K562 (cell line): ENCODE results near the gene SEC16A.

Experiments used
- BDP1 ChIP-seq: IDR thresholded peaks from 3 replicates; pipeline ENCODE4 v1.6.1; 2011; ENCODE audit not compliant: insufficient read length, insufficient read depth
- CHD4 ChIP-seq: fragments of 200-600 bp; sonication (generic); IDR thresholded peaks from 3 replicates; pipeline ENCODE4 v1.6.1; 2012; ENCODE audit warnings: low read depth, mild to moderate bottlenecking, mixed read lengths, low read length, inconsistent platforms; ENCODE audit not compliant: insufficient read depth, insufficient replicate concordance, poor library complexity, severe bottlenecking
- FOXM1 ChIP-seq, 2 experiments: fragments of 450-650 bp in 1 of 2; sonication (generic) in 1 of 2; formaldehyde crosslinking in 1 of 2; IDR thresholded peaks; 2 replicates each; pipeline versions ENCODE4 v1.6.1 to v1.9.0; 2017 to 2022; ENCODE audit warnings: low read depth in 2 of 2, mild to moderate bottlenecking in 2 of 2, missing genetic modification reagents in 1 of 2, moderate library complexity in 1 of 2
- GATA2 ChIP-seq: sonication (generic); formaldehyde crosslinking; IDR thresholded peaks from 2 replicates; pipeline ENCODE4 v1.4.0; 2020; ENCODE audit warnings: mild to moderate bottlenecking, missing genetic modification reagents
- MTA3 ChIP-seq: fragments of 450-650 bp; formaldehyde crosslinking; IDR thresholded peaks from 2 replicates; pipeline ENCODE4 v1.6.1; 2017; ENCODE audit warnings: mild to moderate bottlenecking, borderline replicate concordance
- MYC ChIP-seq, 2 experiments: fragments of 250-450 bp in 1 of 2; sonication (Bioruptor Pico) in 1 of 2; IDR thresholded peaks; 2 replicates each; pipeline versions ENCODE4 v1.5.1 to v1.6.1; 2012 to 2021; ENCODE audit warnings: low read depth in 2 of 2, borderline replicate concordance in 1 of 2, improper control_type of control experiment in 1 of 2, low read length in 1 of 2, mild to moderate bottlenecking in 1 of 2, moderate library complexity in 1 of 2
- NFRKB ChIP-seq: fragments of 450-650 bp; IDR thresholded peaks from 2 replicates; pipeline ENCODE4 v1.6.1; 2016; ENCODE audit warnings: low read depth
- RAD51 ChIP-seq: fragments of 450-650 bp; IDR thresholded peaks from 2 replicates; pipeline ENCODE4 v1.7.1; 2016; ENCODE audit warnings: low read depth, mild to moderate bottlenecking, borderline replicate concordance
- RCOR1 ChIP-seq, 2 experiments: IDR thresholded peaks; 2 replicates each; pipeline ENCODE4 v1.6.1; 2012; ENCODE audit warnings: low read depth in 2 of 2, low read length in 2 of 2, borderline replicate concordance in 1 of 2, improper control_type of control experiment in 1 of 2
- RNF2 ChIP-seq: sonication (generic); IDR thresholded peaks from 2 replicates; pipeline ENCODE4 v1.6.1; 2016
- ZBED1 ChIP-seq: IDR thresholded peaks from 2 replicates; pipeline ENCODE4 v1.6.1; 2014
- TF ChIP-seq, protein P1 (sequence below): fragments of 250-450 bp; sonication (Bioruptor Pico); IDR thresholded peaks from 2 replicates; pipeline ENCODE4 v1.5.0; 2021
- TF ChIP-seq, protein P2 (sequence below): fragments of 450-650 bp; IDR thresholded peaks from 2 replicates; pipeline ENCODE4 v1.6.1; 2016
- TF ChIP-seq, protein P3 (sequence below): sonication (generic); formaldehyde crosslinking; IDR thresholded peaks from 2 replicates; pipeline ENCODE4 v1.8.1; 2023; ENCODE audit warnings: mild to moderate bottlenecking, missing genetic modification reagents, moderate library complexity

DNA sequence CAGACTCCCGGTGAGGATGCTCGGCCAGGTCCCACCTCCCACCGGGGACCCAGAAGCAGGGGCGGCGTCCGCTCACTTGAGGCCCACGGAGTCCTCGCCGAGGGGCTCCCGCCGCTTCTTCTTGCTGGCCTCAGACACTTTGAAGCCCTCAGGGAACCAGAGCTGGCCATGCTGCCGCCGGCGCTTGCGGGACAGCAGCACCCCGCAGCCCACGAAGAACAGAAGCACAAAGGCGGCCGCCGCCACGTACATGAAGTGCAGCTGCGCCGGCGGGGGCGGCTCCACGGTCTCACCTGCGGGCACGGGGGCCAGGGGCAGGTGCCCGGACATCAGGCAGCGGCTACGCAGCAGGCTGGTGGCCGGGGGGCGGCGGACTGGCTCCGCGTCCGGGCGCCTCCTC, 19.4 kb upstream of the SEC16A start:
- TF ChIP-seq RNF2 (no peak), FOXM1 (IDR thresholded peaks at IDR 0.05; ENCODE audit: low read depth) (no peak), FOXM1 (CRISPR knock-in tag; IDR thresholded peaks at IDR 0.05; ENCODE audit: low read depth) (no peak), GATA2 (CRISPR knock-in tag) (no peak), RCOR1 (IDR thresholded peaks at IDR 0.05; ENCODE audit: borderline replicate concordance in 1 of 2, low read depth in 2 of 2, low read length in 2 of 2) (no peak), MTA3 (no peak), CHD4 (no peak), ZBED1 (no peak), NFRKB (no peak), BDP1 (no peak), RAD51 (no peak), MYC (IDR thresholded peaks at IDR 0.05; ENCODE audit: low read depth, low read length) (no peak), MYC (CRISPR knock-in tag; IDR thresholded peaks at IDR 0.05; ENCODE audit: borderline replicate concordance, low read depth) (no peak)
- TF ChIP-seq, protein P1, sequence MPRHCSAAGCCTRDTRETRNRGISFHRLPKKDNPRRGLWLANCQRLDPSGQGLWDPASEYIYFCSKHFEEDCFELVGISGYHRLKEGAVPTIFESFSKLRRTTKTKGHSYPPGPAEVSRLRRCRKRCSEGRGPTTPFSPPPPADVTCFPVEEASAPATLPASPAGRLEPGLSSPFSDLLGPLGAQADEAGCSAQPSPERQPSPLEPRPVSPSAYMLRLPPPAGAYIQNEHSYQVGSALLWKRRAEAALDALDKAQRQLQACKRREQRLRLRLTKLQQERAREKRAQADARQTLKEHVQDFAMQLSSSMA = no peak
- TF ChIP-seq, protein P2, sequence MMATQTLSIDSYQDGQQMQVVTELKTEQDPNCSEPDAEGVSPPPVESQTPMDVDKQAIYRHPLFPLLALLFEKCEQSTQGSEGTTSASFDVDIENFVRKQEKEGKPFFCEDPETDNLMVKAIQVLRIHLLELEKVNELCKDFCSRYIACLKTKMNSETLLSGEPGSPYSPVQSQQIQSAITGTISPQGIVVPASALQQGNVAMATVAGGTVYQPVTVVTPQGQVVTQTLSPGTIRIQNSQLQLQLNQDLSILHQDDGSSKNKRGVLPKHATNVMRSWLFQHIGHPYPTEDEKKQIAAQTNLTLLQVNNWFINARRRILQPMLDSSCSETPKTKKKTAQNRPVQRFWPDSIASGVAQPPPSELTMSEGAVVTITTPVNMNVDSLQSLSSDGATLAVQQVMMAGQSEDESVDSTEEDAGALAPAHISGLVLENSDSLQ = no peak
- TF ChIP-seq, protein P3, sequence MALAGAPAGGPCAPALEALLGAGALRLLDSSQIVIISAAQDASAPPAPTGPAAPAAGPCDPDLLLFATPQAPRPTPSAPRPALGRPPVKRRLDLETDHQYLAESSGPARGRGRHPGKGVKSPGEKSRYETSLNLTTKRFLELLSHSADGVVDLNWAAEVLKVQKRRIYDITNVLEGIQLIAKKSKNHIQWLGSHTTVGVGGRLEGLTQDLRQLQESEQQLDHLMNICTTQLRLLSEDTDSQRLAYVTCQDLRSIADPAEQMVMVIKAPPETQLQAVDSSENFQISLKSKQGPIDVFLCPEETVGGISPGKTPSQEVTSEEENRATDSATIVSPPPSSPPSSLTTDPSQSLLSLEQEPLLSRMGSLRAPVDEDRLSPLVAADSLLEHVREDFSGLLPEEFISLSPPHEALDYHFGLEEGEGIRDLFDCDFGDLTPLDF = no peak
